Mesothelial cell of epicardium (in vitro differentiated cells): ENCODE measurements around the gene CARHSP1. TPM values are rescaled to one million over a fixed set of nuclear protein-coding genes. Genes with fewer than 3 reads are reported as not detected.
"Not testable (repeated sequence)": the region's sequence is repeated elsewhere in the genome, so short reads cannot be mapped to it uniquely, and the experiment has no call there.

Experiments used
- DNase-seq, 2 experiments: peaks; one replicate each; pipeline ENCODE4 v3.0.0; 2021; ENCODE audit warnings: low spot score in 2 of 2; ENCODE audit not compliant: unreplicated experiment in 2 of 2
- H3K27ac Mint-ChIP-seq: 2 replicates; pipeline ENCODE4 v1.8.0; 2021; ENCODE audit warnings: mixed read lengths
- H3K27me3 Mint-ChIP-seq: 2 replicates; pipeline ENCODE4 v1.8.0; 2021; ENCODE audit warnings: low read depth, mixed read lengths
- H3K36me3 Mint-ChIP-seq: 2 replicates; pipeline ENCODE4 v1.8.0; 2021; ENCODE audit warnings: mixed read lengths
- H3K4me1 Mint-ChIP-seq: 2 replicates; pipeline ENCODE4 v1.8.0; 2021; ENCODE audit warnings: mixed read lengths
- H3K4me3 Mint-ChIP-seq: 2 replicates; pipeline ENCODE4 v1.8.0; 2021; ENCODE audit warnings: mild to moderate bottlenecking, moderate library complexity, mixed read lengths
- H3K9me3 Mint-ChIP-seq: 2 replicates; pipeline ENCODE4 v1.8.0; 2021; ENCODE audit warnings: mixed read lengths
- CTCF ChIP-seq: fragments of 200-600 bp; sonication (generic); IDR thresholded peaks from one replicate; pipeline ENCODE4 v1.5.0; 2021; ENCODE audit warnings: antibody characterized with exemption; ENCODE audit not compliant: unreplicated experiment
- total RNA-seq: library from RNA; stranded (reverse); gene quantifications from 3 replicates; pipeline ENCODE4 v1.2.1, GENCODE V29; 2021

CARHSP1 gene
- total RNA-seq, 1 donor from 2014 or later, result 80.3 TPM

GRCh38 chr16:8808009-8808408 is 60.8 kb downstream of the CARHSP1 start:
- Mint-ChIP-seq H3K27me3 (no peaks in the 10 kb centered on the region), H3K36me3 (peaks cover 40% of the 10 kb centered on the region), H3K9me3 (no peaks in the 10 kb centered on the region), H3K27ac (no peak overlapping the region), H3K4me3 (no peak overlapping the region), H3K4me1 (peaks cover 16% of the 10 kb centered on the region)
- DNase-seq, result no peak
- TF ChIP-seq CTCF, result no peak

GRCh38 chr16:8807189-8807588 is 61.6 kb downstream of the CARHSP1 start:
- Mint-ChIP-seq H3K27ac (no peak overlapping the region), H3K4me3 (no peak overlapping the region), H3K27me3 (no peaks in the 10 kb centered on the region), H3K36me3 (peaks cover 41% of the 10 kb centered on the region), H3K4me1 (peaks cover 7% of the 10 kb centered on the region), H3K9me3 (no peaks in the 10 kb centered on the region)
- DNase-seq, result no peak
- no peak for TF ChIP-seq CTCF

GRCh38 chr16:8806272-8806983 is 62.4 kb downstream of the CARHSP1 start:
- H3K27ac Mint-ChIP-seq, result no peak overlapping the region
- no peaks in the 10 kb centered on the region for H3K9me3 Mint-ChIP-seq
- no peaks in the 10 kb centered on the region for H3K27me3 Mint-ChIP-seq
- DNase-seq, result no peak
- no peak overlapping the region for H3K4me3 Mint-ChIP-seq
- no peaks in the 10 kb centered on the region for H3K4me1 Mint-ChIP-seq
- peaks cover 43% of the 10 kb centered on the region for H3K36me3 Mint-ChIP-seq
- no peak for TF ChIP-seq CTCF

GRCh38 chr16:8804313-8804712 is 64.5 kb downstream of the CARHSP1 start:
- peaks cover 37% of the 10 kb centered on the region for H3K36me3 Mint-ChIP-seq

GRCh38 chr16:8803733-8804132 is 65.1 kb downstream of the CARHSP1 start:
- not testable (repeated sequence) for DNase-seq, H3K4me3 Mint-ChIP-seq, H3K9me3 Mint-ChIP-seq, H3K27ac Mint-ChIP-seq, H3K4me1 Mint-ChIP-seq, H3K27me3 Mint-ChIP-seq
- H3K36me3 Mint-ChIP-seq, result peaks cover 32% of the 10 kb centered on the region

More at GRCh38 chr16:8804313-8804712, 64.5 kb downstream of the CARHSP1 start:
- Mint-ChIP-seq H3K27ac (no peak overlapping the region), H3K27me3 (no peaks in the 10 kb centered on the region), H3K9me3 (no peaks in the 10 kb centered on the region), H3K4me3 (no peak overlapping the region), H3K4me1 (peaks cover 1% of the 10 kb centered on the region)
- no peak for TF ChIP-seq CTCF
- no peak for DNase-seq

Other genes with a start within 250 kb of the CARHSP1 start
- 57.3 to 65.8 TPM (median 63.3 TPM) in 3 replicates for gene METTL22, start 247.3 kb downstream of the CARHSP1 start, total RNA-seq
- gene ABAT, start 194.4 kb downstream of the CARHSP1 start, total RNA-seq, result 20.7 to 21.6 TPM (median 21.4 TPM) in 3 replicates
- gene TMEM186, start 71.4 kb downstream of the CARHSP1 start, total RNA-seq, result 11.2 to 12.8 TPM (median 11.9 TPM) in 3 replicates
- 41.3 to 41.7 TPM (median 41.4 TPM) in 3 replicates for gene PMM2, start 71.2 kb downstream of the CARHSP1 start, total RNA-seq
- gene LITAFD, start 13.3 kb upstream of the CARHSP1 start, total RNA-seq, result not detected in 3 replicates
- gene USP7, start 94.9 kb upstream of the CARHSP1 start, total RNA-seq, result 135 to 139 TPM (median 136 TPM) in 3 replicates
- gene HAPSTR1, start 222.6 kb upstream of the CARHSP1 start, total RNA-seq, result 76.7 to 80.6 TPM (median 78.9 TPM) in 3 replicates